ENCODE data around the gene PPP4R2. TPM values are rescaled to one million over a fixed set of nuclear protein-coding genes. Genes with fewer than 3 reads are reported as not detected.

PPP4R2 gene
- total and polyA plus RNA-seq, 9 of the 15 experiments (the other 6 are each of a cell fraction or from before 2014, with no cell fraction given): 11.0 to 49.6 (median 31.6) TPM

GRCh38 chr3:72996473-72997333, at the start of gene PPP4R2 (continued):
- TF ChIP-seq ARNT (IDR thresholded peaks at IDR 0.05) (no peak), NR1H2 (CRISPR knock-in tag; IDR thresholded peaks at IDR 0.05) (no peak), ZNF695 (CRISPR knock-in tag; IDR thresholded peaks at IDR 0.05) (no peak), CXXC5 (CRISPR knock-in tag; IDR thresholded peaks at IDR 0.05) (peak; percentile 72), PHF20 (IDR thresholded peaks at IDR 0.05; ENCODE audit: partially characterized antibody) (peak; percentile 35), ZNF766 (CRISPR knock-in tag; conservative IDR thresholded peaks at IDR 0.05) (peak; percentile 68; the same call in 1 of the 2 replicates), CBFA2T2 (conservative IDR thresholded peaks at IDR 0.05) (no peak), RBM39 (optimal IDR thresholded peaks at IDR 0.05; ENCODE audit: low read depth, low read length) (no peak), RCOR1 (IDR thresholded peaks at IDR 0.05; ENCODE audit: borderline replicate concordance in 1 of 2, low read depth in 2 of 2, low read length in 2 of 2) (no peak), MITF (IDR thresholded peaks at IDR 0.05) (no peak), ZZZ3 (IDR thresholded peaks at IDR 0.05) (no peak), RFX7 (CRISPR knock-in tag; IDR thresholded peaks at IDR 0.05) (no peak), SRSF3 (IDR thresholded peaks at IDR 0.05; ENCODE audit: insufficient read depth, low read length) (no peak), CHAMP1 (IDR thresholded peaks at IDR 0.05) (no peak), CBX5 (IDR thresholded peaks at IDR 0.05; ENCODE audit: borderline replicate concordance, low read depth) (no peak), DEAF1 (CRISPR knock-in tag; IDR thresholded peaks at IDR 0.05) (no peak), ZBTB5 (IDR thresholded peaks at IDR 0.05) (no peak), ZNF384 (IDR thresholded peaks at IDR 0.05; ENCODE audit: low read depth, low read length) (no peak), ZNF583 (CRISPR knock-in tag; IDR thresholded peaks at IDR 0.05) (no peak), CREM (IDR thresholded peaks at IDR 0.05; ENCODE audit: low read depth) (peak; percentile 87), KLF6 (CRISPR knock-in tag; IDR thresholded peaks at IDR 0.05; ENCODE audit: borderline replicate concordance) (no peak)
